NCI-H2227 treated with DMSO at 0.1 percent for 48 hours (cell line): ENCODE measurements around the gene IL25.
"Not testable (repeated sequence)": the region's sequence is repeated elsewhere in the genome, so short reads cannot be mapped to it uniquely, and the experiment has no call there.

Experiments
- DNase-seq: peaks from one replicate; lab custom pipeline; 2025; lab: John Stamatoyannopoulos, UW

IL25 gene

DNA sequence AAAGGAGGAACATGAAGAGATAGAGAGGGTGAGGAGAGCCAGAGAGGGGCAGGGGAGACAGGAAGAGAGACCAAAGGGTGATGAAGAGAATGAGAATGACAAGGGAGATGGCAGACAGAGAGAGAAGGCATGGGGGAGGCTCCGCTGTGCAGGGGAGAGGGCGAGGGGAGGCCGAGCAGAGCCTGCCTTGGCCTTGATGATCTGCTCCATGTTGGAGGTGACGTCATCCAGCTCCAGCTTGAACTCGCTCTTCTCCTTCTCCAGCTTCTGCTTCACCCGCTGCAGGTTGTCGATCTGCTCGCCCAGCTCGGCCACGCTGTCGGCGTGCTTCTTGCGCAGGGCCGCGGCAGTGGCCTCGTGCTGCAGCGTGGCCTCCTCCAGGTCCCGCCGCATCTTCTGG is 17.3 kb downstream of the IL25 start:
- not testable (repeated sequence) for DNase-seq

DNA sequence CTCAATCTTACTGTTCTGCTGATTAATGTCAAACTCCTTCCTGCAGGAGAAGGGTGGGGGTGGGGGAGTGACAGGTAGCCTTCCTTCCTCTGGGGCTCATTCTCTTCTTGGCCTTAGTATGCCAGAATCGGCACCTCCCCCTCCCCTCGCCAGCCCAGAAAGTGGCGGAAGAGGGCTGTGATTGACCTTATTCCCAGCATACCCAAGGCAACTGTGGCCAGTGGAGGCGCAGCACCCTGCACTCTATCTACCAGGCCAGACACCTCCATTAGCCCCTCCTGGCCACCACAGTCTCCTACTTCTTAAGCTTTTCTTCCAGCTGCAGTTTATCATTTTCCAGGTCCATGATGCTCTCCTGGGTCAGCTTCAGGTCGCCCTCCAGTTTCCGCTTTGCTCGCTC is 20.0 kb downstream of the IL25 start:
- no peak for DNase-seq

DNA sequence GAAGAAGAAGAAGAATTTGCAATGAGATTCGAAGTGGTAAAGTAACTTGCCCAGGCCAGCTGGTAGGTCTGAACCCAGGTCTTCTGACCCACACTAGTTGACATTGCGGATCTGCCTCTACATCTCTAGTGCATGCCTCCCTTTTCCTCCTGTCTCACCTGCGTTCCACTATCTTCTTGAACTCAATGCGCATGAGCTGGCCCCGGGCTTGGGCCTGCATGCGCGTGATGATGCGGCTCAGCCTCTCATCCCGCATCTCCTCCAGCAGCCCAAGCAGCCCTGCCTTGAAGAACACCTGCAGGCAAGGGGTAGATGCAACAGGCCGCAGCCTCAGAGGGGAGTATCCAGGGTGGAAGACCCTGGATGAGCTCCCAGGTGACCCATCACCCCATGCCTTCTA is 23.5 kb downstream of the IL25 start:
- DNase-seq = no peak

DNA sequence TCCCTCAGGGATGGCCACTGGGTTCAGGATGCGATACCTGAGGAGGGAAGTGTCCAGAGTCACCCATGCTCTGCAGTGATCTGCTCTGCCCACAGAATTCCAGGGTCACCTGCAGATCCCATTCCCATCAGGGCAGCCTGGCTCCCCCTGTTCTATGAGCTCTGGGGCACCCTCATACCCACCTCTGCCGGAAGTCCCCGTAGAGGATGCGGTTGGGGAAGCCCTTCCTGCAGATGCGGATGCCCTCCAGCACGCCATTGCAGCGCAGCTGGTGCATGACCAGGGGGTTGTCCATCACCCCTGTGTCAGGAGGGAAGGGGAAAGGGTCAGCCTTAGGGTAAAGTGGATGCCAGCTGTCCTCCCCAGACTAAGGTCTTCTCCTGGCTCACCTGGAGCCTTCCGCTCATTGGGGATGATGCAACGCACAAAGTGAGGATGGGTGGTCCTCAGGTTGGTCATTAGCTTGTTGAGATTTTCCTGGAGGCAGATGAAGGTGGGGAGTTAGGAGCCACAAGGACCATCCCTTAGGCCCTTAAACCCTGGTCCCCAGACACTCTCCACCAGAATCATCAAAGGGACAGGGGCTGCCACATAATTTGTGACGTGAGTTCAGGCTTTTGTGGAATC is 24.3 kb downstream of the IL25 start:
- DNase-seq = no peak

DNA sequence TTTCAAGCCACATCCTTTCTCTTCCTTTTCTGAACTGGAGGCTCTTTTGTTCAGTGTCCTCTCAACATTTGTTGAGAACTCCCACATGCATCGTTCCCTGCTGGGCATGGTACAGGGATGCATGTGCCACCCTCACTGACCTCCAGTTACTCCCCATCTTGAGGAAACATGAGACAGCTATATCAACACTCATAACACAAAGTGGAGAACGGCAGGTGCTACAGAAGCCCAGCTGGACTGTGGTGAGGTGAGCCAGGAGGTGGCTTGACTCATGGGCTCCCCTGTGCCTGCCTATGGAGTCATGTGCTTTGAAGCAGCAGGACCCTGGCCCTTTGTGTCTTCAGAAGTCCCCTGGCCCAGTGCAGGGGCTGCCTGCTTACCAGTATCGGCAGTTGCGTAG is 25.7 kb downstream of the IL25 start:
- DNase-seq = no peak

DNA sequence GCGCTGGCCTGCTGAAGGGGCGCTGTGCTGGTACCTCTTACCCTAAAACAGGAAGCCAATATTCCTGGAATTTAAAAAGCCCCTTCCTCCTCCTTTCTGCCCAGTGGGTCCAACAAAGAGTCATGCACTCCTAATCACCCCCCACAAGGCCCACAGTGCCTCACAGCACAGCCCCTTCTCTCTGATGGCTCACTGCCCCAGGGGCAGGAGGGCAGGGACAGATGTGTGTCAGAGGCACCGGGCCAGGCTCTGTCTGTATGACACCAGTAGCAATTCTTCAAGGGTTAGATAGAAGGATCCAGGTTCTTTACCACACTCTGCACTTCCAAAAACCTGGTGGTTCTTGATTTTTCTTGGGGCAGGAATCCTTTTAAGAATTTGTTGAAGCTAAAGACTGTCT is 26.5 kb downstream of the IL25 start:
- no peak for DNase-seq

DNA sequence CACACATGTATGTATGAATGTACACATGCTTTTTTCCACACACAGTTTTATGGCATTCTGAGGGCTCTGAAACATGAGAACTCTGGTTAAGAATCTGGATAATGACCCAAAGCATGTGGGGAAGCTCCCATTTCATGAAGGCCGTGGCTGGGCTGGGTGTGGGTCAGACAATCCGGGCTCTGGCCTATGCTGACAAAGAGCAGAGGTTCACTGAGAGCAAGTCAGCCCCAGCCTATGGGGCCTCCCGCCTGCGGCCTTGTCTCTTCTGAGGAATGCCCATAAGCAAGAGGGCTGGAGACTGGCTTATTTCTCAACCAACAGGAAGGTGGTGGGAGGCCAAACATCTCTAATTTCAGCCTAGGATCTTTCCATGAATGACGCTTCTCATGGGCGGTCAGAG is 27.0 kb downstream of the IL25 start:
- no peak for DNase-seq

DNA sequence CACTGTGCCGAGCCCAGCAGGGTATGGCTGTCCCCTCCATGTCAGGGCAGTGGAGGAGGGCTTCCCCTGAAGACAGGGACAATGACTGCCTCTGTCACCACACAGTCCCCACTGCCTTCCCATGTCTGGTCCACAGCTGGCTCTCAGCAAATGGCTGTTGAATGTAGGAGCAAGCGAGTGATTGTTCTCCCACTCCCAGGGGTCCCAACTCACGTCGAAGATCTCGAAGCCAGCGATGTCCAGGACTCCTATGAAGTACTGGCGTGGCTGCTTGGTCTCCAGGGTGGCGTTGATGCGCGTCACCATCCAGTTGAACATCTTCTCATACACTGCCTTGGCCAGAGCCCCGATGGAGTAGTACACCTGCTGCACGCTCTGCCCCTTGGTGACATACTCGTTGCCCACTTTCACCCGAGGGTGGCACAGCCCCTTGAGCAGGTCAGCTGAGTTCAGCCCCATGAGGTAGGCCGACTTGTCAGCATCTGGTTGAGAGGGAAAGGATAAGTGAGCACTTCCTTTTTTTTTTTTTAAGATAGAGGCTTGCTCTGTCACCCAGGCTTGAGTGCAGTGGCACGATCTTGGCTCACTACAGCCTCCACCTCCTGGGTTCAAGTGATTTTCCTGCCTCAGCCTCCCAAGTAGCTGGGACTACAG is 28.0 kb downstream of the IL25 start:
- not testable (repeated sequence) for DNase-seq

DNA sequence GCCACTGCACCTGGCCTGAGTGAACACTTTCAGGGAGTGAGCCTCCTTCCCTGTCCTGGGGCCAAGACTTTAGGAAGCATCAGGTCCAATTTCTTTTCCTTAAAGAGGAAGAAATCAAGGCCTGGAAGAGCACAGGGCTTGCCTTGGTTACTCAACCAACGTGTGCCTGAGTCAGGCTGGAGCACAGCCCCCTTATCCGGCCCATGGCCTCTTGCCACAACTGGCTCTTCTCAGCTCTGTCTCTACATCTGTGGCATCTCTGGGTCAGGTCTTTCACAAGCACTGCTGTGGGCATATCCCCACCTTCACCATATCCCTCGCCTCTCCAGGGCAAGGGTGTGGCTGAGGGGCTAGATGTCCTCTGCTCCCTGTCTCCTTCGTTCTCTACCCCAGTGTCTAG is 28.7 kb downstream of the IL25 start:
- DNase-seq = no peak

DNA sequence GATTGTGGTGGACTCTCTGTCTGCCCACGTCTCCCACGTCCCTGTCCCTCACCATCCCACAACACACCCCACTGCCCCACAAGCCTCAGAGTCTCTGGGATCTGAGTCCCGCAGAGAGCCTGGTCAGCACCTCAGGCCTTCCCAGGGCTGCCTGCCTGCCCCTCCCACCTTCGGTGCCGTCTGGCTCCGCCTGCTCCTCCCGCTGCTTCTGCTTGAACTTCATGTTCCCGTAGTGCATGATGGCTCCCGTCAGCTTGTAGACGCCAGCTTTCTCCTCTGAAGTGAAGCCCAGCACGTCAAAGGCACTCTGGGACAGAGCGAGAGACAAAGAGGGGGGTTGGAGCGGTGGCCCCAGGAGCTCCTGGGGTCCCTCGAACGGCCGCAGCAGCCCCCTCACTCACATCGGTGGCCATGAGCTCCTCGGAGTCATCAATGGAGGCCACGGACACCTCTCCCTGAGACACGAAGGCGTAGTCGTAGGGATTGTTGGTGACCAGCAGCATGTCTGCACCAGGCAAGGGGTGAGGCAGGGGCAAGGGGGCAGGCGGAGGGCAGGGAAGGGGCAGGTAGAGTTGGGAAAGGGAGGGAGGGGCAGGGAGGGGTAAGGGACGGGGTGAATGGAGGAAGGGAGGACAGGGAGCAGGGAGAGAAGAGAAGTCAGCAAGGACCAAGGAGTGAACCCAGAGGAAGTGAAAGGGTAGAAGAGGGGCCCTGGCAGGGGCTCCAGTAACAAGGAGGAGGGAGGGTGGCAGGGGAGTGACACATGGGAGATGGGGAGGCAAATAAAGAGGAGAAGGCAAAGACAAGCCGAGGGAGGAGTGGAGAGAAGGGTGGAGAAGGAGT is 29.9 kb downstream of the IL25 start:
- no peak for DNase-seq

DNA sequence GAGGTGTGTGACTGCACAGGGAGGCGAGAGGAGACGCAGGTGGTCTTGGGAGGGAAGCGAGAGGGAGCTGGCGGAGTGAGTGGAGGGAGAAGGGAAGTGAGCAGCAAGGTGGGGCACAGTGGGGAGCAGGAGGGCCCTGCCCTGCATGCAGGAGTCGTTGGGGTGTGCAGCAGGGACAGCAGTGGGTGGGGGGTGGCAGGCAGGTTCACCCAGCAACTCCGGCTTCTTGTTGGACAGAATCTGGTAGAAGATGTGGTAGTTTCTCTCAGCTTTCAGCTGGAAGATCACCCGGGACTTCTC is 30.5 kb downstream of the IL25 start:
- DNase-seq = no peak

DNA sequence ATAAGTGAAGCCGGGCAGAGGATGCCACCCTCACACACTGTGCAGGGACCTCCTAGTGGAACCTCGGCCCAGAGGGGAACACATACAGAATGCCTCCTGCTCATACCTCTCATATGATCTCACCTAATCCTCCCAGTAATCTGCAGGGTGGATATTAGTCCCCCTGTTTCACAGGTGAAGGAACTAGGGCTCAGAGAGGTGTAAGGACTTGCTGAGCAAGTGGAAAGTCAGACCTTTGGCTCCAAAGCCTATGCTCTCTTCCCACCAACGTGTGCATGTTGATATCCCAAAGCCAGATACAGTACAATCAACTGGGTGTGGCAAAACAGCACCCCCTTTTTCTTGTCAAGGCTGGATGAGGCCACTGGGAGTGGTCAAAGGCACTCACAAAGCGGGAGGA is 31.3 kb downstream of the IL25 start:
- no peak for DNase-seq

DNA sequence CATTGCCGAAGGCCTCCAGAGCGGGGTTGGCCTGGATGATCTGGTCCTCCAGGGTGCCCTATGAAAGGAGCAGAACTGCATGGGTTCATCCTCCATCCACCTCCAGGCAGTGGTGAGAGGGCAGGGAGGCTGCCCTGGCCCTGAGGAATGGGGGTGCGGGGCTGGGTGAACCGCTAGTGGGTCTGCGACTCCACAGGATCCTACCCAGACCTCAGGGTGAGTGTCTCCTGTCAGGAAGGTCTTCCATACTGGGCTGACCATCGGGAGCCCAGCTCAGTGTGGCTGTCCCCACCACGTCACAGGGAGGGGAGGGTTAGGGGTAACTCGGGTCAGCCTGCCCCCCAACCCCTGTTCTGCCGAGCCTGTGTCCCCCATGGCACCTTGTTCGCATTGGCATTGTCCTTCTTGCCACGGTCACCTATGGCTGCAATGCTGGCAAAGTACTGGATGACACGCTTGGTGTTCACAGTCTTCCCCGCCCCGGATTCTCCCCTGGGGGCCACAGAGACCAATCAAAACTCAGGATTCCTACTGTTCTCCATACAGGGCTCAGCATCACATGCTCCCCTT is 31.8 kb downstream of the IL25 start:
- no peak for DNase-seq

DNA sequence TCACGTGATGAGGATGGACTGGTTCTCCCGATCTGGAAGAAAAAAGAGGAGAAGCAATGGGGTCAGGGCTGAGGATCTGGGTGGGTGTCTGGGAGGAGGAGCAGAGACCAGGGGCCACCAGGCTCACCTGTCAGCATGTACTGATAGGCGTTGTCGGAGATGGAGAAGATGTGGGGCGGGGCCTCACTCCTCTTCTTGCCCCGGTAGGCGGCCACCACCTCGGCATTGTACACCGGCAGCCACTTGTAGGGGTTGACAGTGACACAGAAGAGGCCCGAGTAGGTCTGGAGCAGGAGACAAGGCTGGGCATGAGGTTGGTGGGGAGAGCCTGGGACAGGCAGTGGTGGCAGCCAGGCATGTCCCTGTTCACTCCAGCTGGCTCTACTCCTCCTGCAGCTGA is 32.5 kb downstream of the IL25 start:
- no peak for DNase-seq

DNA sequence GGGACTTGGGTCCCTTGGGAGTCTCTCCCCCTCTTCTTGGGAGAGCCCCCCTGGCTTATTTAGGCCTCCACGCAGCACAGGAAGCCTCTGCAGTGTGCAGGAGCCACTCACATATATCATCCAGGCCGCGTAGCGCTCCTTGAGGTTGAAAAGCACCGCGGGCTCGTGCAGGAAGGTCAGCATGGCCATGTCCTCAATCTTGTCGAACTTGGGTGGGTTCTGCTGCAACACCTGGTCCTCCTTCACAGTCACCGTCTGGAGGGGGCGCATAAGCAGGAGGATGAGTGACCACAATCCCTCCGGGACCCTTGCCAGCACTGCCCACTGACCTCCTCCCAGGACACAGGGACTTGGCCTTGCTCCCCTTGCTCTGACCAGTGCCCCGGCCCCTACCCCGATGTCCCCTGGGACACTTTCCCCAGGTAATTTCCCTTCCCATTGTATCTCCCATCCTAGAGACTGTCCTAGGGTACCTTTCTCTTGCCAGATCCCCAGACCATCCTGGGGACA is 33.0 kb downstream of the IL25 start:
- DNase-seq = no peak

DNA sequence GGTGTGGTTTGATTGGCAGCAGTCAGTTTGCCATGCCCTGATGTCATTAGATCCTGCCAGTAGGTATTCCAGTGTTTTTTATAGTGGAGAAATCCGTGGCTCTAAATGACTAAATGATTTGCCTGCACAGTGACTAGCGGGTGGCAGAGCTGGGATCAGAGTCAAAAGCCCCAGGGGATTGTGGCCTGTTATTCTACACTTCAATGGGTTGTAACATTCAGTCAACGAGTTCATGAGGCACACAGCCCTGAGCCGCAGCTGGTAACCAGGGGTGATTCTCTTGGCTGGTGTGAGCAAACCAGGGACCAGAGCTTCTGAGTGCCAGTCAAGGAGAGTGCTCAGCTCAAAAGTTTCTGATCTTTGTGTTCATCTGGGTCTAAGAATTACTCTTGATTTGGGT is 33.6 kb downstream of the IL25 start:
- no peak for DNase-seq

DNA sequence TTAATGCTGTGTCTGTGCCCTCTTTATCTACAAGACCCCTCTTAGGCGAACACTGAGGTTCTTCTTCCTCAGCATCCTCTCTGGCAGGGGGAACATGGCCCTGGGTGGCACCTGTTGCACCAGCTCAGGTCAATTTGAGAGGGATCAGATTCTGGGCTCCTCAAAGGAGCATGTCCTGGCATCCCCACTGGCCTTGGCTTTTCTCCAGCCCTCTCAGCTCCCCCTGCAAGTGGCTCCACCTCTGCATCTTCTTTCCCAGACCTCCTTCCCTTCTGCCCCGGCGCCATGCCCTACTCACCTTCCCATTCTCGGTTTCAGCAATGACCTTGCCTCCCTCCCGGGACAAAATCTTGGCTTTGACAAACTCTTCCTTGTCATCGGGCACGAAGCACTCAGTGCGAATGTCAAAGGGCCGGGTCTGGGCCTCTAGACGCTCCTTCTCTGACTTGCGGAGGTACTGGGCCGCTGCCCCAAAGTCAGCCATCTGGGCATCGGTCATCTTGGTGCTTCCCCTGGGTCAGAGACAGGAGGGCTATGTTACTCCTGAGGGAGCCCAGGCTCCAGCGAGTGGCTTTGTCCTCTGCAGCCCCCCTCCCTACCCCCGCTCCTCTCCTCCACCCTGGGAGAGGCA is 34.2 kb downstream of the IL25 start:
- no peak for DNase-seq

DNA sequence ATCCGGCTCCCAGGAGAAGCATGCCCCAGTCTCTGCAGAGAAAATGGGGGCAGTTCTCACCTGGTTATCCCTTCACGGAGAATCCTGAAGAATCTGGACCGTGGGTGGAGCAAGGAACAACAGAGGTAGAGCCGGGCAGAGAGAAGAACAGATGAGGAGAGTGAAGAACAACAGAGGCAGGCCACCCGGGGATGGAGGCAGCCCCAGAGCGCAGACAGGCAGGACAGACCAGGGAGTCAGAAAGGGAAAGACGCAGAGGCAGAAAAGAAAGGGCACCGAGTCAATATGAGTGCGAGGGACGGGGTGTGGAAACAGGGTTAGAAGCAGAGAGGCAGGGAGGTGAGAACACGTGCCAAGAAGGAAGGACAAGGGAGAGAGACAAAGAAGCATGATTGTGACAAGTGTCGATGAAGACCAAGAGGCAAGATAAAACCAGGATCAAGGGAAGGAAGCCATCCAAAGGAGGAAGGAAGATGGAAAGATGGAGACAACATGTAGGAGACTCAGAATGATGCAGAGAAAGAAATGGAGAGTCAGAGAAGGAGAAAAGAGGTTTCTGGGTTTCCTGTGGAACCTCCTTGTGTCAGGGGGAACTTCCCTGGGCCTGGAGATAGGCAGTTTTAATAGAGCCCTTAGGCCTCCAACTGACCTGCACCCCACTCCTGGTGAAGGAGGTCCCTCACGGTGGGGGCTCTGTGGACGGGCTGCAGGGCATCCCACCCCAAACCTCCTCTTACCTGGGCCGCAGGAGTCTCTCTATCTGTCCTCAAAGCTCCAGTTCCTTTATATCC is 35.1 kb downstream of the IL25 start, which contains the start of gene MYH6:
TSS of gene MYH6 (minus strand) at position 758 of the 791 bp plus-strand sequence. CDS start 1,050 bp downstream, outside the sequence.
- no peak for DNase-seq

DNA sequence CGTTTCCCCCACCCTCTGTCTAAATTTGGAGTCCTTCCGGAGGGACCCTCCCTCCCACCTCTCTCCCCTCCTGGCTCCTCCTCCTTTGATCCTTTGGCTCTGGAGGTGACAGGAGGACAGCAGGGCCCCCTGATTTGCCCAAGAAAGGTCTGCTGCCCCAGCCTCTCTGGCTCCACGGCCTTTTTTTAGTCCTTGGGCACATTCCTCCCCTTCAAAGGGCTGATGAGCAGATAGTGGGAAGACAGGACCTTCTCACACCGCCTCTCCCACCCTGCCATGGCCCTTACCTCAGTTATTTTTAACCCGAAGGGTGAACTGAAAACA is 35.7 kb downstream of the IL25 start:
- no peak for DNase-seq

DNA sequence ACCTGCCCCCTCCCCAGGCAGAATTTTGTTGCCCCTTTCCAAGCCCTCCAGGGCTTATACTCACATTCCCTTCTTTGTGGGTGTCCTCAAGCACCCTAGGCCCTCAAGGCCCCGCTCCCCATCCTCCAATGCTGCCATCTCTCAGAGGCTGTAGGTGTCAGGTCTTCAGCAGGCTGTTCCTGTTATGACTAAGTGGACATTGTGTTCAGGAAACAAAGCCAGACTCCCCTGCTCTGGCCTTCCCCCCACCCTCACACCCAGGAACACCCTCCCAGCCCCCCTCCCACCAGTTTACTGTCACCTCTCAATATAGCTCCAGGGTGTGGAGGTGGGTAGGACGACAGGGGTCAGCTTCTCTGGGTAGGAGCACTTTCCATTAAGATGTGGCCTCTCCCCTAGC is 36.9 kb downstream of the IL25 start:
- DNase-seq = no peak

DNA sequence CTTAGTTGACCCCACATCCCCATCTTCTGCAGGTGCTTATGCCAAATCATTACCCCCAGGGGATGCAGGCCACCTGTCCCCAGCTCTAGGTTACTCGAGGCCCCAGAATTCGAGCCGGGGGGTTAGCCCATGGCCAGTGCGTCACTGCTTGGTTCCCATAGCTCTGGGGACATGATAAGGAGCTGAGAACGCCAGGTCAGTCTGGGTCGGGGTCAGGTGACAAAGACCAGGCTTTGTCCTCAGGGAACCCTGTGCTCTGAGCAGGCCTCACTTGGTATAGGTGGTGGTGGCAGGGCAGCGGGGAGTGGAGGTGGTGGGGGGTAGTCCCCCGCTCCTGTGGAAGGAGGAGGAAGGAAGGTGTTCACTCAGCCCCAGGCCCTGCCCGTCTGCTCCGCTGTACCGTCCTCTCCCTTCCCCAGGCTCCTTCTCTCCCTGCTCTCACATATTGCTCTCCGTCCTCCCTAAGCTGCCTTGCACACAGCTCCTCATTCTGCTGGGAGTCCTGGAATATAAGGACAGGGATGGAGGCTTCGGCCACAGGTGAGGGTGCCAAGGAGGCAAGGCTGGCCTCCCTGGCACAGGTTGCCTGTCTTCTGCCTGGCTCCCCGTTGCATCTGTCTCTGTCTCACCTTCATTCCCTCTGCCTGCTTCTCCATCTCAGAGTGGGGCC is 37.5 kb downstream of the IL25 start:
- DNase-seq = no peak
